Epithelial cell of esophagus (primary cell): Measurements from ENCODE around the gene KCNK3.
"Not testable (repeated sequence)": the region's sequence is repeated elsewhere in the genome, so short reads cannot be mapped to it uniquely, and the experiment has no call there.

Source experiments
- DNase-seq: peaks from one replicate; pipeline ENCODE4 v3.0.0; 2010; ENCODE audit warnings: low read depth
- H3K4me3 ChIP-seq: 2 replicates; pipeline ENCODE4 v1.5.1; 2011; ENCODE audit warnings: mild to moderate bottlenecking, low read length, control low read depth
- TF ChIP-seq, protein P1 (sequence below): IDR thresholded peaks from 2 replicates; pipeline ENCODE4 v1.5.1; 2011; ENCODE audit warnings: low read depth, mild to moderate bottlenecking, low read length, control low read depth, inconsistent platforms; ENCODE audit not compliant: insufficient read depth; ENCODE audit errors: missing control alignments

KCNK3 gene

DNA sequence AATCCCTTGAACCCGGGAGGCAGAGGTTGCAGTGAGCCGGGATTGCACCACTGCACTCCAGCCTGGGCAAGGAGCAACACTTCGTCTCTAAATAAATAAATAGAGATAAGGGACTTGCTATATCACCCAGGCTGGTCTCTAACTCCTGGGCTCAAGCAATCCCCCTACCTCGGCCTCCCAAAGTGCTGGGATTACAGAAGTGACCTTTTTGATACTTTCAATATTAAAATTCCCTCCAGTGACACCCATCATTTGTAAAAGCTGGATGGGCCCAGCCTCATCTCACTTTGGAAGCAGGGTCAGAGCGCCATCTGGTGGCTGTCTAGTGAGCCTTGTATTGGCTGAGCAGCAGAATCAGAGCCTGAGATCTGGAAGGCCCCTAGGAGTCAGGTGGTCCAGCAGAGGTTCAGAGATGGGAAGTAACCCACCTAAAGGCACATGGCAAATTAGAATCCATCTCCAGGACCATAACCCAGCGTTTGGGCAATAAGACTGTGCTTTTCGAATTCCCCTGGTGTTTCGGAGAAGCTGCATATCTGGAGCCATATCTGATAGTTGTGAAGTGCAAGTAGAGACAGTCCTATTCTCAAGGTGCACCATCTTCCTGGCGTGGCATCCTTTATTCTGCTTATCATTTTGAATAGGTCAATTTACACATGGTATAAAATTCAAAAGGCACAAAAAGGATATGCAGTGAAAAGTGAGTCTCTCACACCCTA lies 53.2 kb downstream of the KCNK3 start:
- DNase-seq = peak; percentile 82
- TF ChIP-seq, protein P1, sequence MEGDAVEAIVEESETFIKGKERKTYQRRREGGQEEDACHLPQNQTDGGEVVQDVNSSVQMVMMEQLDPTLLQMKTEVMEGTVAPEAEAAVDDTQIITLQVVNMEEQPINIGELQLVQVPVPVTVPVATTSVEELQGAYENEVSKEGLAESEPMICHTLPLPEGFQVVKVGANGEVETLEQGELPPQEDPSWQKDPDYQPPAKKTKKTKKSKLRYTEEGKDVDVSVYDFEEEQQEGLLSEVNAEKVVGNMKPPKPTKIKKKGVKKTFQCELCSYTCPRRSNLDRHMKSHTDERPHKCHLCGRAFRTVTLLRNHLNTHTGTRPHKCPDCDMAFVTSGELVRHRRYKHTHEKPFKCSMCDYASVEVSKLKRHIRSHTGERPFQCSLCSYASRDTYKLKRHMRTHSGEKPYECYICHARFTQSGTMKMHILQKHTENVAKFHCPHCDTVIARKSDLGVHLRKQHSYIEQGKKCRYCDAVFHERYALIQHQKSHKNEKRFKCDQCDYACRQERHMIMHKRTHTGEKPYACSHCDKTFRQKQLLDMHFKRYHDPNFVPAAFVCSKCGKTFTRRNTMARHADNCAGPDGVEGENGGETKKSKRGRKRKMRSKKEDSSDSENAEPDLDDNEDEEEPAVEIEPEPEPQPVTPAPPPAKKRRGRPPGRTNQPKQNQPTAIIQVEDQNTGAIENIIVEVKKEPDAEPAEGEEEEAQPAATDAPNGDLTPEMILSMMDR = peak; percentile 93

GRCh38 chr2:26746934-26747333 lies 54.4 kb downstream of the KCNK3 start:
- TF ChIP-seq, protein P1 = no peak
- DNase-seq = no peak
- H3K4me3 ChIP-seq = no peak overlapping the region

More for the DNA sequence above, 53.2 kb downstream of the KCNK3 start:
- no peak overlapping the region for H3K4me3 ChIP-seq

DNA sequence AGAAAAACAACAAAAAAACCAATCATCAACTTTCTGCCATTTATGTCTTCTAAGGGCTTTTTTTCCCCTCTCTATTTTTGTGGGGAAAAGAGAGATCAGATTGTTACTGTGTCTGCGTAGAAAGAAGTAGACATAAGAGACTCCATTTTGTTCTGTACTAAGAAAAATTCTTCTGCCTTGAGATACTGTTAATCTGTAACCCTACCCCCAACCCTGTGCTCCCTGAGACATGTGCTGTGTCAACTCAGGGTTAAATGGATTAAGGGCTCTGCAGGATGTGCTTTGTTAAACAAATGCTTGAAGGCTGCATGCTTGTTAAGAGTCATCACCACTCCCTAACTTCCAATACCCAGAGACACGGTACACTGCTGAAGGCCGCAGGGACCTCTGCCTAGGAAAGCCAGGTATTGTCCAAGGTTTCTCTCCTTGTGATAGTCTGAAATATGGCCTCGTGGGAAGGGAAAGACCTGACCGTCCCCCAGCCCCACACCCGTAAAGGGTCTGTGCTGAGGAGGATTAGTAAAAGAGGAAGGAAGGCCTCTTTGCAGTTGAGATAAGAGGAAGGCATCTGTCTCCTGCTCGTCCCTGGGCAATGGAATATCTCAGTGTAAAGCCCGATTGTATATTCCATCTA lies 57.4 kb downstream of the KCNK3 start:
- H3K4me3 ChIP-seq = not testable (repeated sequence)
- DNase-seq = peak; percentile 23

DNA sequence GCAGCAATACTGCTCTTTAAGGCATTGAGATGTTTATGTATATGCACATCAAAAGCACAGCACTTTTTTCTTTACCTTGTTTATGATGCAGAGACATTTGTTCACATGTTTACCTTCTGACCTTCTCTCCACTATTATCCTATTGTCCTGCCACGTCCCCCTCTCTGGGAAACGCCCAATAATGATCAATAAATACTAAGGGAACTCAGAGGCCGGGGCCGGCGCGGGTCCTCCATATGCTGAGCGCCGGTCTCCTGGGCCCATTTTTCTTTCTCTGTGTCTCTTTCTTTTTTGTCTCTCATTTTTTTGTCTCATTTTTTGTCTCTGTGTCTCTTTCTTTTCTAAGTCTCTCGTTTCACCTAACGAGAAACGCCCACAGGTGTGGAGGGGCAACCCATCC lies 57.9 kb downstream of the KCNK3 start:
- H3K4me3 ChIP-seq, DNase-seq: not testable (repeated sequence)

- no peak for DNase-seq
- no peak overlapping the region for H3K4me3 ChIP-seq
- TF ChIP-seq, protein P1 = no peak
Observed at GRCh38 chr2:26752656-26753055, 60.1 kb downstream of the KCNK3 start.

GRCh38 chr2:26754539-26754938 lies 62.0 kb downstream of the KCNK3 start:
- DNase-seq = no peak
- H3K4me3 ChIP-seq = no peak overlapping the region
- TF ChIP-seq, protein P1 = no peak

- H3K4me3 ChIP-seq = no peak overlapping the region
- no peak for DNase-seq
- TF ChIP-seq, protein P1 = no peak
Observed at GRCh38 chr2:26754972-26755670, 62.6 kb downstream of the KCNK3 start.

- TF ChIP-seq, protein P1 = no peak
- DNase-seq = no peak
- no peak overlapping the region for H3K4me3 ChIP-seq
Observed at GRCh38 chr2:26756337-26756736, 63.8 kb downstream of the KCNK3 start.
